Measurements from ENCODE around the gene POLR2L. TPM values are rescaled to one million over a fixed set of nuclear protein-coding genes. Genes with fewer than 3 reads are reported as not detected.

POLR2L gene
- polyA plus RNA-seq, 2 donors, result 64.9 to 177 TPM

DNA sequence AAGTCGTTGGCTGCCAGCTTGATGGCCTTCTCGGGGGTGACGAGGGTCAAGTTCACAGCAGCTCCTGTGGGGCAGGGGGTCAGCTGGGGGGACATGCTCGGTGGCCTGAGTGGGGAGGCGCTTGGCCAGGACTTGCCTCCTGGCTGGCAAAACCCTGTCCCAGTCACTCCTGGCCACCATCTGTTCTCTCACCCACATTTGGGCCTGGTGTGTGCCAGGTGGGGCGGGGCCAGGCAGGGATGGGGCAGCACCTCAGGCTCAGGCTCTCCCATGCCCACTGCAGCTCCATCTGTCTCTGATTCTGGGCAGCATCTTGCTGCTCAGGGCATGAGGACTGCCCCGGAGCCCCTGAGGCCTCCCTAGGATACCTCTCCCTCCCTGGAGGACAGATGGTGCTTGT lies 48.8 kb downstream of the POLR2L start:
- peaks cover 0 to 12% of the 10 kb centered on the region in 2 donors for H3K36me3 ChIP-seq (ENCODE audit: control insufficient read depth in 2 of 2, insufficient read depth in 2 of 2, low read length in 1 of 2)
- peaks cover 6 to 26% of the 10 kb centered on the region in 2 donors for H3K4me1 ChIP-seq (ENCODE audit: control insufficient read depth in 2 of 2, insufficient read depth in 2 of 2, low read length in 1 of 2)
- no peaks in the 10 kb centered on the region for H3K9me3 ChIP-seq (ENCODE audit: control insufficient read depth in 2 of 2, insufficient read depth in 1 of 2, low read depth in 1 of 2, low read length in 1 of 2)
- 76 to 79% methylated on average over 7 of the region's 7 CpGs for WGBS, 2 donors
- H3K27ac ChIP-seq (ENCODE audit: low read depth in 2 of 2, low read length in 1 of 2), result no peak overlapping the region
- H3K27me3 ChIP-seq (ENCODE audit: control insufficient read depth in 1 of 2, insufficient read depth in 2 of 2, low read length in 2 of 2), result no peaks in the 10 kb centered on the region
- no peak overlapping the region for H3K4me3 ChIP-seq (ENCODE audit: low read depth in 1 of 2, low read length in 2 of 2)

DNA sequence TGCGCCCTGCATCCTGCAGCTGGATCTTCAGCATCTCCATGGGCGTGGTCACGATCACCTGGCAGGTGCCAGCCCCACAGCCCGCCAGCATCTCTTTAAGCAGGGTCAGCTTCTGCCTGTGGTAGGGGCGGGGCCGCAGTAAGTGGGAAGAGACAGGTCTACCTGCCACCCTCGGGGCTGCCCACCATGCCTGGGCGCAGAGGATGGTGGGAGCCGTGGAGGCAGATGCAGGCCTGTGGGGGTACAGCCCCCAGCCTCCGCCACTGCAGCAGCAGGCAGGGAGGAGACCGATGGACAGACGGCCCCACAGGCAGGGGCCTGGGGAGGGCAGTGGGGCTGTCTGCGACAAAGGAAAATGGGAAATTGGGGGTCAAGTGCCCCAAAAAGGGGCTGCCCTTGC lies 49.5 kb downstream of the POLR2L start:
- Histone ChIP-seq H3K9me3 (ENCODE audit: control insufficient read depth in 2 of 2, insufficient read depth in 1 of 2, low read depth in 1 of 2, low read length in 1 of 2) (no peaks in the 10 kb centered on the region), H3K4me3 (ENCODE audit: low read depth in 1 of 2, low read length in 2 of 2) (no peak overlapping the region), H3K27ac (ENCODE audit: low read depth in 2 of 2, low read length in 1 of 2) (no peak overlapping the region), H3K36me3 (ENCODE audit: control insufficient read depth in 2 of 2, insufficient read depth in 2 of 2, low read length in 1 of 2) (peaks cover 0 to 12% of the 10 kb centered on the region in 2 donors), H3K27me3 (ENCODE audit: control insufficient read depth in 1 of 2, insufficient read depth in 2 of 2, low read length in 2 of 2) (no peaks in the 10 kb centered on the region), H3K4me1 (ENCODE audit: control insufficient read depth in 2 of 2, insufficient read depth in 2 of 2, low read length in 1 of 2) (peaks cover 6 to 23% of the 10 kb centered on the region in 2 donors)
- 86 to 91% methylated on average over 12 to 13 of the region's 13 CpGs for WGBS, 2 donors

DNA sequence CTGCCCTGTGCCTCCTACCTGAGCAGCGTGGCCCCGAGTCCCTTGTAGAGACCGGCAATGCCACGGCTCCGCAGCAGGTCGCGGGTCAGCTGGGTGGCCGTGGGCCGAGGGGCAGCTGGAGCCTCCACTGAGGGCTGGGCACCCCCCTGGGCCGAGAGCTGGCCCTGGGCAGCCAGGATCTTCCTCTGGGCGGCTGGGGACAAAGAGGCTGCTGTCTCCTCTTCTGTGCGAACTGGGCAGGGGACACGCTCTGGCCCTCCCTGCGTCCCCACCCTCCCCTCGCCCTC lies 49.9 kb downstream of the POLR2L start:
- H3K27ac ChIP-seq (ENCODE audit: low read depth in 2 of 2, low read length in 1 of 2), result no peak overlapping the region
- whole genome bisulfite sequencing, 2 donors, result 92 to 95% methylated on average over 5 to 15 of the region's 15 CpGs
- peaks cover 0 to 12% of the 10 kb centered on the region in 2 donors for H3K36me3 ChIP-seq (ENCODE audit: control insufficient read depth in 2 of 2, insufficient read depth in 2 of 2, low read length in 1 of 2)
- H3K27me3 ChIP-seq (ENCODE audit: control insufficient read depth in 1 of 2, insufficient read depth in 2 of 2, low read length in 2 of 2), result no peaks in the 10 kb centered on the region
- peaks cover 6 to 23% of the 10 kb centered on the region in 2 donors for H3K4me1 ChIP-seq (ENCODE audit: control insufficient read depth in 2 of 2, insufficient read depth in 2 of 2, low read length in 1 of 2)
- H3K4me3 ChIP-seq (ENCODE audit: low read depth in 1 of 2, low read length in 2 of 2), result no peak overlapping the region
- no peaks in the 10 kb centered on the region for H3K9me3 ChIP-seq (ENCODE audit: control insufficient read depth in 2 of 2, insufficient read depth in 1 of 2, low read depth in 1 of 2, low read length in 1 of 2)

- Histone ChIP-seq H3K27ac (ENCODE audit: low read depth in 2 of 2, low read length in 1 of 2) (no peak overlapping the region), H3K4me1 (ENCODE audit: control insufficient read depth in 2 of 2, insufficient read depth in 2 of 2, low read length in 1 of 2) (peaks cover 6 to 21% of the 10 kb centered on the region in 2 donors), H3K36me3 (ENCODE audit: control insufficient read depth in 2 of 2, insufficient read depth in 2 of 2, low read length in 1 of 2) (peaks cover 0 to 12% of the 10 kb centered on the region in 2 donors), H3K9me3 (ENCODE audit: control insufficient read depth in 2 of 2, insufficient read depth in 1 of 2, low read depth in 1 of 2, low read length in 1 of 2) (no peaks in the 10 kb centered on the region), H3K27me3 (ENCODE audit: control insufficient read depth in 1 of 2, insufficient read depth in 2 of 2, low read length in 2 of 2) (no peaks in the 10 kb centered on the region), H3K4me3 (ENCODE audit: low read depth in 1 of 2, low read length in 2 of 2) (no peak overlapping the region)
- WGBS, 2 donors, result 93% methylated on average over 47 to 49 of the region's 49 CpGs
These were observed 50.4 kb downstream of the POLR2L start for GRCh38 chr11:791658-792534.

GRCh38 chr11:790721-791564 lies 51.4 kb downstream of the POLR2L start:
- Histone ChIP-seq H3K27ac (ENCODE audit: low read depth in 2 of 2, low read length in 1 of 2) (no peak overlapping the region), H3K9me3 (ENCODE audit: control insufficient read depth in 2 of 2, insufficient read depth in 1 of 2, low read depth in 1 of 2, low read length in 1 of 2) (no peaks in the 10 kb centered on the region), H3K4me1 (ENCODE audit: control insufficient read depth in 2 of 2, insufficient read depth in 2 of 2, low read length in 1 of 2) (peaks cover 2 to 14% of the 10 kb centered on the region in 2 donors), H3K36me3 (ENCODE audit: control insufficient read depth in 2 of 2, insufficient read depth in 2 of 2, low read length in 1 of 2) (peaks cover 0 to 12% of the 10 kb centered on the region in 2 donors), H3K27me3 (ENCODE audit: control insufficient read depth in 1 of 2, insufficient read depth in 2 of 2, low read length in 2 of 2) (no peaks in the 10 kb centered on the region), H3K4me3 (ENCODE audit: low read depth in 1 of 2, low read length in 2 of 2) (no peak overlapping the region)
- WGBS, 2 donors, result 67 to 68% methylated on average over 18 of the region's 18 CpGs

GRCh38 chr11:789943-790342 lies 52.4 kb downstream of the POLR2L start, which contains the start of gene CEND1:
Gene CEND1 (minus strand): TSS chr11:790090. CDS start chr11:788576, 1,514 bp downstream.
- H3K36me3 ChIP-seq (ENCODE audit: control insufficient read depth in 2 of 2, insufficient read depth in 2 of 2, low read length in 1 of 2), result peaks cover 0 to 12% of the 10 kb centered on the region in 2 donors
- 3 to 5% methylated on average over 40 to 44 of the region's 44 CpGs for WGBS, 2 donors
- H3K4me3 ChIP-seq (ENCODE audit: low read depth in 1 of 2, low read length in 2 of 2), result no peak within 1 kb of the TSS

More at GRCh38 chr11:789943-790342, 52.4 kb downstream of the POLR2L start, which contains the start of gene CEND1:
- Histone ChIP-seq H3K9me3 (ENCODE audit: control insufficient read depth in 2 of 2, insufficient read depth in 1 of 2, low read depth in 1 of 2, low read length in 1 of 2) (no peaks in the 10 kb centered on the region), H3K27me3 (ENCODE audit: control insufficient read depth in 1 of 2, insufficient read depth in 2 of 2, low read length in 2 of 2) (no peaks in the 10 kb centered on the region), H3K4me1 (ENCODE audit: control insufficient read depth in 2 of 2, insufficient read depth in 2 of 2, low read length in 1 of 2) (peaks cover 0 to 5% of the 10 kb centered on the region in 2 donors), H3K27ac (ENCODE audit: low read depth in 2 of 2, low read length in 1 of 2) (no peak within 1 kb of the TSS)

Other genes starting within 250 kb of the POLR2L start
- 10 to 100 TPM; 17.0 to 30.1 TPM for gene IRF7, start 226.6 kb downstream of the POLR2L start, polyA plus RNA-seq
- gene CDHR5, start 217.6 kb downstream of the POLR2L start, polyA plus RNA-seq, result under 1 TPM; 0.02 to 0.08 TPM
- gene SCT, start 215.3 kb downstream of the POLR2L start, polyA plus RNA-seq, result not detected
- under 1 TPM; 0.18 to 0.39 TPM for gene DRD4, start 205.3 kb downstream of the POLR2L start, polyA plus RNA-seq
- 10 to 100 TPM; 20.3 to 42.4 TPM for gene DEAF1, start 147.3 kb downstream of the POLR2L start, polyA plus RNA-seq
- 10 to 100 TPM; 25.0 to 53.9 TPM for gene TMEM80, start 146.7 kb downstream of the POLR2L start, polyA plus RNA-seq
- gene EPS8L2, start 136.3 kb downstream of the POLR2L start, polyA plus RNA-seq, result 100 to 1,000 TPM; 254 to 440 TPM
- 100 to 1,000 TPM; 228 to 278 TPM for gene TALDO1, start 95.1 kb downstream of the POLR2L start, polyA plus RNA-seq
- 10 to 100 TPM; 23.1 to 49.2 TPM for gene GATD1, start 65.0 kb downstream of the POLR2L start, polyA plus RNA-seq
- under 1 TPM; 0.10 to 0.12 TPM for gene CEND1, start 52.4 kb downstream of the POLR2L start, polyA plus RNA-seq
- gene SLC25A22, start 44.2 kb downstream of the POLR2L start, polyA plus RNA-seq, result 10 to 100 TPM; 10.2 TPM
- gene PIDD1, start 37.3 kb downstream of the POLR2L start, polyA plus RNA-seq, result 10 to 100 TPM; 11.3 to 27.8 TPM
- 1,000 to 10,000 TPM; 1,061 to 1,474 TPM for gene RPLP2, start 32.6 kb downstream of the POLR2L start, polyA plus RNA-seq
- gene PNPLA2, start 23.6 kb downstream of the POLR2L start, polyA plus RNA-seq, result 10 to 100 TPM; 51.7 to 53.2 TPM
- gene CRACR2B, start 14.6 kb downstream of the POLR2L start, polyA plus RNA-seq, result 1 to 10 TPM; 3.2 to 5.3 TPM
- gene CD151, start 9.6 kb downstream of the POLR2L start, polyA plus RNA-seq, result 100 to 1,000 TPM in 1 of 2 donors, 10 to 100 TPM in 1; 75.5 to 108 TPM
- 10 to 100 TPM in 1 of 2 donors, 1 to 10 TPM in 1; 9.8 to 16.8 TPM for gene TSPAN4, start 323 bp upstream of the POLR2L start, polyA plus RNA-seq
- gene CHID1, start 68.3 kb upstream of the POLR2L start, polyA plus RNA-seq, result 10 to 100 TPM; 22.5 to 30.7 TPM
- 10 to 100 TPM; 17.3 to 20.2 TPM for gene AP2A2, start 83.3 kb upstream of the POLR2L start, polyA plus RNA-seq
- gene MUC6, start 194.2 kb upstream of the POLR2L start, polyA plus RNA-seq, result under 1 TPM; 0.26 to 0.46 TPM
- gene MUC2, start 232.3 kb upstream of the POLR2L start, polyA plus RNA-seq, result under 1 TPM in 1 of 2 donors, not detected in 1; 0.04 TPM